ENCODE results near the gene MAP3K8.

- TF ChIP-seq CTCF (IDR thresholded peaks at IDR 0.05) (no peak), EP300 (IDR thresholded peaks at IDR 0.05) (no peak), POLR2AphosphoS5 (IDR thresholded peaks at IDR 0.05) (no peak), POLR2A (IDR thresholded peaks at IDR 0.05) (no peak)
These were observed 77.1 kb downstream of the MAP3K8 start for GRCh38 chr10:30510932-30511700.

Data from stomach (tissue), 4 donors.